Tibial nerve (tissue), 4 donors: ENCODE results near the gene RAB1A. TPM values are rescaled to one million over a fixed set of nuclear protein-coding genes. Genes with fewer than 3 reads are reported as not detected.

Source experiments
- DNase-seq, 2 donors: peaks; one replicate each; pipeline ENCODE4 v3.0.0-alpha.2; 2019; ENCODE audit warnings: low spot score in 2 of 2
- H3K27ac ChIP-seq, 4 donors: fragments of 200-600 bp; sonication (generic) in 3 of 4; one replicate each; pipeline ENCODE4 v1.5.1; 2017 to 2019; ENCODE audit warnings: mild to moderate bottlenecking in 1 of 4
- H3K27me3 ChIP-seq, 2 donors: fragments of 200-600 bp; sonication (generic) in 1 of 2; one replicate each; pipeline versions ENCODE4 v1.5.1 to v1.6.0; 2017 to 2019
- H3K36me3 ChIP-seq, 3 donors: fragments of 200-600 bp; sonication (generic); one replicate each; pipeline ENCODE4 v1.5.1; 2018 to 2019
- H3K4me1 ChIP-seq, 4 donors: fragments of 200-600 bp; sonication (generic) in 3 of 4; one replicate each; pipeline ENCODE4 v1.5.1; 2017 to 2019
- H3K4me3 ChIP-seq, 4 donors: fragments of 200-600 bp; sonication (generic) in 3 of 4; one replicate each; pipeline ENCODE4 v1.5.1; 2017 to 2019; ENCODE audit warnings: mild to moderate bottlenecking in 1 of 4, moderate library complexity in 1 of 4
- H3K9me3 ChIP-seq, 4 donors: fragments of 200-600 bp; sonication (generic) in 3 of 4; one replicate each; pipeline ENCODE4 v1.5.1; 2017 to 2019
- EP300 ChIP-seq, 2 donors: sonication (generic); formaldehyde crosslinking; IDR thresholded peaks; one replicate each; pipeline ENCODE4 v1.6.1; 2017; ENCODE audit warnings: antibody characterized with exemption in 2 of 2, mild to moderate bottlenecking in 1 of 2
- POLR2A ChIP-seq, 2 donors: fragments of 450-650 bp; IDR thresholded peaks; one replicate each; pipeline ENCODE4 v1.6.1; 2017; ENCODE audit warnings: antibody characterized with exemption in 2 of 2, mild to moderate bottlenecking in 2 of 2, moderate library complexity in 2 of 2
- WGBS, 2 donors: methylation state at CpG; one replicate each; pipeline ENCODE4 v1.1.5; 2018; 5-methylcytosine and 5-hydroxymethylcytosine counted together
- total RNA-seq, 4 donors: library from RNA; depleted of rRNA; stranded (reverse); fragments of >200 nt; gene quantifications; one replicate each; pipeline ENCODE4 v1.1.0, GENCODE V29; 2016
- TF ChIP-seq, protein P1 (sequence below), 5 experiments: fragments of 200-600 bp in 3 of 5; fragments of 450-650 bp in 2 of 5; sonication (generic) in 3 of 5; IDR thresholded peaks; one replicate each; pipeline ENCODE4 v1.5.1; 2016 to 2019; ENCODE audit warnings: antibody characterized with exemption in 5 of 5, mild to moderate bottlenecking in 3 of 5, moderate library complexity in 2 of 5

RAB1A gene
- total RNA-seq, 4 donors from 2014 or later = 69.6 to 93.0 (median 81.6) TPM

DNA sequence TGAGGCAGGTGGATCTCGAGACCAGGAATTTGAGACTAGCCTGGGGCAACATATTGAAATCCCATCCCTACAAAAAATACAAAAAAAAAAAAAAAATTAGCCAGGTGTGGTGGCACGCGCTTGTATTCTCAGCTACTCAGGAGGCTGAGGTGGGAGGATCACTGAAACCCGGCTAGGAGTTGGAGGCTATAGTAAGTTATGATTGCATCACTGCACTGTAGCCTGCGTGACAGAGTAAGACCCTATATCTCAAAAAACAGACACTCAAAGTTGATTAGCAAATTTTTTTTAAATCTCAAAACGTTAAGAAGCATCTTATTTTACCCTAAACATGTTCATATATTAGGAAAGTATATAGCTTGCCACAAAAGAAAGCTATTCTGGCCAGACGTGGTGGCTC, 7.6 kb downstream of the RAB1A start:
- H3K4me3 ChIP-seq = no peak overlapping the region
- H3K9me3 ChIP-seq = no peaks in the 10 kb centered on the region
- H3K27ac ChIP-seq = no peak overlapping the region
- WGBS, 2 donors = 81 to 87% methylated on average over 7 of the region's 7 CpGs
- peaks cover 0 to 80% (median 34%) of the 10 kb centered on the region in 4 donors for H3K4me1 ChIP-seq
- no peak for DNase-seq
- no peaks in the 10 kb centered on the region for H3K36me3 ChIP-seq
- no peaks in the 10 kb centered on the region for H3K27me3 ChIP-seq
- TF ChIP-seq EP300 (IDR thresholded peaks at IDR 0.05) (no peak), POLR2A (IDR thresholded peaks at IDR 0.05) (no peak)
- TF ChIP-seq, protein P1, sequence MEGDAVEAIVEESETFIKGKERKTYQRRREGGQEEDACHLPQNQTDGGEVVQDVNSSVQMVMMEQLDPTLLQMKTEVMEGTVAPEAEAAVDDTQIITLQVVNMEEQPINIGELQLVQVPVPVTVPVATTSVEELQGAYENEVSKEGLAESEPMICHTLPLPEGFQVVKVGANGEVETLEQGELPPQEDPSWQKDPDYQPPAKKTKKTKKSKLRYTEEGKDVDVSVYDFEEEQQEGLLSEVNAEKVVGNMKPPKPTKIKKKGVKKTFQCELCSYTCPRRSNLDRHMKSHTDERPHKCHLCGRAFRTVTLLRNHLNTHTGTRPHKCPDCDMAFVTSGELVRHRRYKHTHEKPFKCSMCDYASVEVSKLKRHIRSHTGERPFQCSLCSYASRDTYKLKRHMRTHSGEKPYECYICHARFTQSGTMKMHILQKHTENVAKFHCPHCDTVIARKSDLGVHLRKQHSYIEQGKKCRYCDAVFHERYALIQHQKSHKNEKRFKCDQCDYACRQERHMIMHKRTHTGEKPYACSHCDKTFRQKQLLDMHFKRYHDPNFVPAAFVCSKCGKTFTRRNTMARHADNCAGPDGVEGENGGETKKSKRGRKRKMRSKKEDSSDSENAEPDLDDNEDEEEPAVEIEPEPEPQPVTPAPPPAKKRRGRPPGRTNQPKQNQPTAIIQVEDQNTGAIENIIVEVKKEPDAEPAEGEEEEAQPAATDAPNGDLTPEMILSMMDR (IDR thresholded peaks at IDR 0.05) = no peak

DNA sequence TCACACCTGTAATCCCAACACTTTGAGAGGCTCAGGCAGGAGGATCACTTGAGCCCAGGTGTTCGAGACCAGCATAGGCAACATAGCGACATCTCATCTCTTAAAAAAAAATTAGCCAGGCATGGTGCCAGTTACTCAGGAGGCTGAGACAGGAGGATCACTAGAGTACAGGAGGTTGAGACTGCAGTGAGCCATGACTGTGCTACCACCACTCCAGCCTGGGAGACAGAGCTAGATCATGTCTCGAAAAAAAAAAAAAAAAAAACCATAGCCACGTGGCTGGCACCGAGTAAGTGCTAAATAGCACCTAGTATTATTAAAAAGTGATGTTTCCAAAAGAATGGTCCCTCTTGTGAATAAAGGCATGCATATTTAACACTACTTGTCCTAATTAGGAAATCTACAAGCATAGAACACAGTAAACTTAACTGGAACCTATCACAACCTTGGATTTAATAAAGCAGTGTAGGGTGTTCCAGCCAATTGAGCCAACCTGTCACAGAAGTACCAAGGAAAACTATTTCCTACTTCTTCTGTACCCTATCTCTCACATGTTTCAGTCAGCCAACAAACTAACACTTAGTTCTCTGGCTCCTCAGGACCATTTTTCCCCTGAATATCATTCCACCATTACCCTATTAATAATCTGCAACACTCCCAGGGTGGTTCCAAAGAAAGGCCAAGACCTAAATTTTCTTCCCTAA, 8.8 kb downstream of the RAB1A start:
- H3K36me3 ChIP-seq = no peaks in the 10 kb centered on the region
- H3K9me3 ChIP-seq = no peaks in the 10 kb centered on the region
- TF ChIP-seq, protein P1 (IDR thresholded peaks at IDR 0.05) = no peak
- no peak for TF ChIP-seq EP300 (IDR thresholded peaks at IDR 0.05)
- no peak for TF ChIP-seq POLR2A (IDR thresholded peaks at IDR 0.05)
- 68 to 71% methylated on average over 5 of the region's 5 CpGs for WGBS, 2 donors
- H3K4me3 ChIP-seq = no peak overlapping the region
- no peak for DNase-seq
- H3K27me3 ChIP-seq = no peaks in the 10 kb centered on the region
- H3K4me1 ChIP-seq = peaks cover 0 to 79% (median 30%) of the 10 kb centered on the region in 4 donors
- no peak overlapping the region for H3K27ac ChIP-seq

DNA sequence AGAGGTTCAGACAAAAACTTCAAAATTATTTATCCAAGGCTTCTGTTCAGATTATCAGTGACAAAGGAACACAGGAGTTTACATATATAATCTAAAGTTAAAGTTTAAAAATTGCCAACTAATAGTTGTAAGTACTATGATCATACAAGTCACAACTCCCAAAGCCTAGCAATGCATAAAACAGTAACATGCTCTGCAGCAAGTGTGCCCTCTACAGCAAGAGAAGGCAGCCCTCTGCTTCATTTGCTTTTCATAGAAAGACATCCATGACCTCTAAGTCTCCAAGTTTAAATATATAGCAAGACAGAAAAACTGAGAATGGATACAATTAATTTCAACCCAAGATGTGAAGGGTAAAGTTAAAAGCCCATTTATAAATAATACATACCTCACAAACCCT, 13.3 kb downstream of the RAB1A start:
- peaks cover 0 to 75% (median 27%) of the 10 kb centered on the region in 4 donors for H3K4me1 ChIP-seq
- no peaks in the 10 kb centered on the region for H3K9me3 ChIP-seq
- DNase-seq = no peak
- H3K36me3 ChIP-seq = no peaks in the 10 kb centered on the region
- no peak overlapping the region for H3K4me3 ChIP-seq
- H3K27me3 ChIP-seq = no peaks in the 10 kb centered on the region
- TF ChIP-seq POLR2A (IDR thresholded peaks at IDR 0.05) (no peak), EP300 (IDR thresholded peaks at IDR 0.05) (no peak)
- TF ChIP-seq, protein P1 (IDR thresholded peaks at IDR 0.05) = no peak
- H3K27ac ChIP-seq = no peak overlapping the region

DNA sequence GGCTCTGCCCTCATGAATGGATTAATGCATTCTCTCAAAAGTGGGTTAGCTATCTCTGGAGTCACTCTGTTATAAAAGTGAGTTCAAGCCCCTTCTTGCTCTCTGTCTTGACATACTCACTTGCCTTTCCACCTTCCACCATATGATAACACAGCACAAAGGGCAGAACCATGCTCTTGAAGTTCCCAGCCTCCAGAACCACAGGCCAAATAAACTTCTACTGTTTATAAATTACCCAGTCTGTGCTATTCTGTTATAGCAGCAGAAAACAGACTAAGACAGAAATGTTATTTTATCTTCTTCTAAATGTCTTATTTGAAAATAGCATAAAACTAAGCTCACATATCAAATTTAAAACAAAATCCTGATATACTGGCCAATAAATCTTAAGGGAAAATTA, 15.0 kb downstream of the RAB1A start:
- no peaks in the 10 kb centered on the region for H3K27me3 ChIP-seq
- H3K27ac ChIP-seq = no peak overlapping the region
- no peak for DNase-seq
- H3K4me3 ChIP-seq = no peak overlapping the region
- H3K9me3 ChIP-seq = no peaks in the 10 kb centered on the region
- peaks cover 0 to 67% (median 23%) of the 10 kb centered on the region in 4 donors for H3K4me1 ChIP-seq
- no peaks in the 10 kb centered on the region for H3K36me3 ChIP-seq
- TF ChIP-seq, protein P1 (IDR thresholded peaks at IDR 0.05) = no peak
- TF ChIP-seq EP300 (IDR thresholded peaks at IDR 0.05) (no peak), POLR2A (IDR thresholded peaks at IDR 0.05) (no peak)

DNA sequence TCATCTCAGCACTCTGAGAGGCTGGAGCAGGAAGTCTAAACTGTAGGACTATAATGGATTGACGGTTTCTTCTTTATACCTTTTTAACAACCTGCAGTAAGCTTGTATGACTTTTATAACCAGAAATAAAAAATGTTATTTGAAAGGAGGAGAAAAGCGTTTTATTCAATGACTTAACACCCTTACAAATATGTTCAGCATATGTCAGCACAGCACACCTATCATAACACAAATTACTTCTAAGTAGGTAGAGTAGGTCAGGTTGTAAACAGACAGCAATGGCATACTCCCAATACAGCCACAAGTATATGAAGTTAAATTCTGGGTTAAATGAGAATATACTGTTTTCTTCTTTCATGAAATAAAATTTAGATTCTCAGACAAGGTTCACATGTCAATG, 16.1 kb downstream of the RAB1A start:
- H3K27ac ChIP-seq = no peak overlapping the region
- no peak for TF ChIP-seq EP300 (IDR thresholded peaks at IDR 0.05)
- TF ChIP-seq POLR2A (IDR thresholded peaks at IDR 0.05) = no peak
- TF ChIP-seq, protein P1 (IDR thresholded peaks at IDR 0.05) = no peak
- H3K4me1 ChIP-seq = peaks cover 0 to 67% (median 21%) of the 10 kb centered on the region in 4 donors
- no peaks in the 10 kb centered on the region for H3K9me3 ChIP-seq
- H3K27me3 ChIP-seq = no peaks in the 10 kb centered on the region
- H3K4me3 ChIP-seq = no peak overlapping the region
- 64 to 69% methylated on average over 2 of the region's 2 CpGs for WGBS, 2 donors
- no peak for DNase-seq
- H3K36me3 ChIP-seq = no peaks in the 10 kb centered on the region
